ENCODE data around the gene MCOLN3. TPM values are rescaled to one million over a fixed set of nuclear protein-coding genes. Genes with fewer than 3 reads are reported as not detected.

The MCOLN3 gene
- total RNA-seq, 1 donor from 2014 or later, result 0.09 TPM

- peaks cover 10% of the 10 kb centered on the region for H3K27me3 Mint-ChIP-seq (ENCODE audit: low read depth)
- no peak for DNase-seq (ENCODE audit: low read depth, low spot score)
- TF ChIP-seq CTCF (conservative IDR thresholded peaks at IDR 0.05), result no peak
- H3K27ac Mint-ChIP-seq (ENCODE audit: unreplicated experiment), result no peak overlapping the region
- H3K9me3 Mint-ChIP-seq, result no peaks in the 10 kb centered on the region
- no peaks in the 10 kb centered on the region for H3K4me1 Mint-ChIP-seq
- H3K36me3 Mint-ChIP-seq (ENCODE audit: low read depth), result no peaks in the 10 kb centered on the region
- no peak overlapping the region for H3K4me3 Mint-ChIP-seq
Observed at GRCh38 chr1:85030536-85030935, 17.8 kb downstream of the MCOLN3 start.

- no peaks in the 10 kb centered on the region for H3K9me3 Mint-ChIP-seq
- H3K4me1 Mint-ChIP-seq, result no peaks in the 10 kb centered on the region
- no peak for DNase-seq (ENCODE audit: low read depth, low spot score)
- H3K27ac Mint-ChIP-seq (ENCODE audit: unreplicated experiment), result no peak overlapping the region
- no peak overlapping the region for H3K4me3 Mint-ChIP-seq
- H3K36me3 Mint-ChIP-seq (ENCODE audit: low read depth), result no peaks in the 10 kb centered on the region
- TF ChIP-seq CTCF (conservative IDR thresholded peaks at IDR 0.05), result no peak
- no peaks in the 10 kb centered on the region for H3K27me3 Mint-ChIP-seq (ENCODE audit: low read depth)
Observed at GRCh38 chr1:85028151-85028550, 20.1 kb downstream of the MCOLN3 start.

GRCh38 chr1:85027242-85027983 lies 20.9 kb downstream of the MCOLN3 start:
- Mint-ChIP-seq H3K9me3 (no peaks in the 10 kb centered on the region), H3K4me1 (no peaks in the 10 kb centered on the region), H3K27me3 (ENCODE audit: low read depth) (no peaks in the 10 kb centered on the region), H3K27ac (ENCODE audit: unreplicated experiment) (no peak overlapping the region), H3K4me3 (no peak overlapping the region), H3K36me3 (ENCODE audit: low read depth) (no peaks in the 10 kb centered on the region)
- TF ChIP-seq CTCF (conservative IDR thresholded peaks at IDR 0.05), result no peak
- DNase-seq (ENCODE audit: low read depth, low spot score), result no peak

DNA sequence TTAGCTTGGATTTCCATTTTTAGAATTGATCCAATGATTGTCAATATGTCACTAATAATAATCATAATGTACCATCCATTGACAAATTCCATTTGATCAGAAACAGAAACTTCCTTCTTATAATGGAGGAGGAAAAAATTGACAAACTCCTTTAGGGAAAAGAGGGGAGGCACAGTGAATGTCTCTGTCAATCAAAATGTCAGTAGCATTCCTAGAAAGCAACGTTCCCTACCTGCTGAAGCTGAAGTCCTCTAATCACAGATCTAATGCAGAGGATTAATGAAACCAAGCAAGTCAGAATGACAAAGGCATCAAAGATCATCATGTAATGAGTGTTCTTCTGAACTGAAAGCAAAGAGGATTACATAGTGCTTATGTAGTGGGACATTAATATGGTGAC lies 22.4 kb downstream of the MCOLN3 start:
- no peak for DNase-seq (ENCODE audit: low read depth, low spot score)
- H3K36me3 Mint-ChIP-seq (ENCODE audit: low read depth), result no peaks in the 10 kb centered on the region
- no peak overlapping the region for H3K27ac Mint-ChIP-seq (ENCODE audit: unreplicated experiment)
- no peak for TF ChIP-seq CTCF (conservative IDR thresholded peaks at IDR 0.05)
- no peaks in the 10 kb centered on the region for H3K4me1 Mint-ChIP-seq
- no peaks in the 10 kb centered on the region for H3K9me3 Mint-ChIP-seq
- no peak overlapping the region for H3K4me3 Mint-ChIP-seq
- H3K27me3 Mint-ChIP-seq (ENCODE audit: low read depth), result no peaks in the 10 kb centered on the region

GRCh38 chr1:85024736-85025135 lies 23.6 kb downstream of the MCOLN3 start:
- no peak overlapping the region for H3K4me3 Mint-ChIP-seq
- H3K36me3 Mint-ChIP-seq (ENCODE audit: low read depth), result no peaks in the 10 kb centered on the region
- no peak for DNase-seq (ENCODE audit: low read depth, low spot score)
- H3K27ac Mint-ChIP-seq (ENCODE audit: unreplicated experiment), result no peak overlapping the region
- peaks cover 4% of the 10 kb centered on the region for H3K4me1 Mint-ChIP-seq
- H3K9me3 Mint-ChIP-seq, result no peaks in the 10 kb centered on the region
- no peak for TF ChIP-seq CTCF (conservative IDR thresholded peaks at IDR 0.05)
- H3K27me3 Mint-ChIP-seq (ENCODE audit: low read depth), result no peaks in the 10 kb centered on the region
